ENCODE data around the gene GALNTL6. TPM values are rescaled to one million over a fixed set of nuclear protein-coding genes. Genes with fewer than 3 reads are reported as not detected.

GALNTL6 gene
- polyA plus RNA-seq, 6 donors from 2014 or later = 0.09 to 1.5 (median 0.52) TPM

DNA sequence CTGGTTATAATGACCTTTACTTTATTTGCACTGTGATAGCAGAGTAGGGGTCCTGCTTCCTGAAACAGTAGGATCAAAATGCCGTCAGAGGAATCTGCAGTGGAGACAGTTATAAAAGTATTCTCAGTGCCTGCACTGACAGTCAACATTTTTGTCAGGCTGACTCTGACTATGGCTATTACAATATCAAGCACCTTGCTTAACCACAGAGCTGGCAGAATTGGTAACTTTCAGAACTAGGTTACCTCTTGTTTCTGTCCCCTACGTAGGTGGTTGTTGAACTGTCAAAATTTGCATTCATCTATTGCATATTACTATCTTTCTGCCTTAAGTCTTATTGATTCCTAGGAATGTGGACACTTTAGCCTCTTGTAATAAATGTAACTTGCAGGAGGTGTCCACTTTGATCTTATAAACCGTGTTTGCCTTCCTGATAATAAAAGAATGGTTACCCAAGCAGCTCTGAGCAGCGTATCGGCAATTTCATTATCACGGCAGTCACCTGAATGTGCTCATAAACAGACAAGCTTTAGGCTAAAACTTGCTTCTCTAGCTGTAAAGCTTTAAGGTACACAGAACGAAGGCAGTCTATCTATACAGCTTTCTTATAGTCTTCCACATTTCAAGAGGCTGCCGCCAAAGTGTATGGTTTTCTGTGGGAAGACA is 1002.4 kb downstream of the GALNTL6 start:
- peaks cover 0 to 2% (median 0%) of the 10 kb centered on the region in 3 donors for H3K27me3 Mint-ChIP-seq
- H3K36me3 Mint-ChIP-seq = no peaks in the 10 kb centered on the region
- ATAC-seq (ENCODE audit: low read depth in 2 of 2) = no peak
- H3K4me1 Mint-ChIP-seq = no peaks in the 10 kb centered on the region
- H3K4me3 Mint-ChIP-seq = no peak overlapping the region
- DNase-seq = no peak
- no peak overlapping the region for H3K27ac Mint-ChIP-seq
- H3K9me3 Mint-ChIP-seq = no peaks in the 10 kb centered on the region

DNA sequence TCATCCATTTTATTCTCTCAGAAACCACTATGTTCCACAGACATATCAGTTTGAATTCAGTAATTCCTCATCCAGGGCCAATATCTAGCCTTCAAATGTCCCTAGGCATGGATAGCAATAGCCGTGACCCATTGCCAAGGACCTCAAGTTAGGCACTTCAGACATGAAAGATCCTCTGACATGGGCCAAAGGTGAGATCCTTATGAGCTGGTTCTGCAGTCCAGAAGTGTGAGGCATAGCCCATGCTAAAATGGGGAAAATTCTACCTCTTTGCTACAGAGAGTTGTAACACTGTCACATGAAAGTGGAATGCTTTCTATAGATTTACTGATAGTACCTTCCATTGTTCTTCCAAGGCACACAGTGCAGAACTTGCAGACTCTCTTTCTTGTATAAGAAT is 1005.7 kb downstream of the GALNTL6 start:
- no peaks in the 10 kb centered on the region for H3K9me3 Mint-ChIP-seq
- H3K4me3 Mint-ChIP-seq = no peak overlapping the region
- peaks cover 11 to 12% (median 12%) of the 10 kb centered on the region in 3 donors for H3K27me3 Mint-ChIP-seq
- DNase-seq (no peak), ATAC-seq (ENCODE audit: low read depth in 2 of 2) (no peak)
- H3K36me3 Mint-ChIP-seq = no peaks in the 10 kb centered on the region
- H3K4me1 Mint-ChIP-seq = no peaks in the 10 kb centered on the region
- no peak overlapping the region for H3K27ac Mint-ChIP-seq

DNA sequence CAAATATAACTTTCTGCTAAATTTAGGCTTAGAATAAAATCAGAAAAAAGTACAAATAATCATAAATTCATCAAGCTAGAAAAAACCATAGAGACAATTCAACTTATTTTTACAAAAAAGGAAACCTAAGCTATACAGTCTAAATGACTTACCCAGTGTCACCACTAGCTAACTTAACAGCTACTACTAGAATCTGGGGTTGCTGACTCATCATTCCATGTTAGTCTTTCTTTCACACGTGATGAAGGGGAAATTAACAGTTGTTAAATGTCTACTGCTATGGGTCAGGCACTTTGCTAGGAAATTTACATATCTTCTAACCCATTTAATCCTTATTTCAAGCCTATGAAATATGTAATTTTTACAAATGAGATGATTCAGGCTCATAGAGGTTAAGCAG is 1006.1 kb downstream of the GALNTL6 start:
- ATAC-seq (ENCODE audit: low read depth in 2 of 2) = no peak
- H3K4me1 Mint-ChIP-seq = no peaks in the 10 kb centered on the region
- H3K27me3 Mint-ChIP-seq = peaks cover 11 to 12% (median 12%) of the 10 kb centered on the region in 3 donors
- DNase-seq = no peak
- H3K9me3 Mint-ChIP-seq = no peaks in the 10 kb centered on the region
- H3K4me3 Mint-ChIP-seq = no peak overlapping the region
- H3K36me3 Mint-ChIP-seq = no peaks in the 10 kb centered on the region
- H3K27ac Mint-ChIP-seq = no peak overlapping the region

DNA sequence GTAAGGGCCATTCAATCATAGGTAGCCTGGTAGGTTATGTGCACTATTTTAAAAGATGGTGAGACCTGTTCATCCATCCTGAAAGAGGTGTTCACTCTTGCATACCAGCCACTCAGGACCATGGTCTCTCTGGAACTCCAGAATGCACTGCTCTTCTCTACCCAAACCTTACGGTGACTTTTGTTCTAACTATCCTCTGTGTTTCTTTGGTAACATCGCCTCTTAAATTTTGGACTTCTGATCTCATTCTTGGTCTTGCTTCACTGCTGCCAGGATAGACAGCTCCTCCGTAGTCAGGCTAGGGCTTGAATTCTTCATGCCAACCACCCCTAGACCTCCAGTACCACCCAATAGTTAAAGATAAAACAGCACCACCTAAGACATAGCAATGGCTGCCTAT is 1009.1 kb downstream of the GALNTL6 start:
- H3K4me3 Mint-ChIP-seq = peak overlapping the region in 1 of 8 donors; percentile 71
- peaks cover 12 to 18% (median 12%) of the 10 kb centered on the region in 3 donors for H3K27me3 Mint-ChIP-seq
- no peaks in the 10 kb centered on the region for H3K4me1 Mint-ChIP-seq
- no peaks in the 10 kb centered on the region for H3K9me3 Mint-ChIP-seq
- H3K27ac Mint-ChIP-seq = no peak overlapping the region
- ATAC-seq (ENCODE audit: low read depth in 2 of 2) = no peak
- no peak for DNase-seq
- no peaks in the 10 kb centered on the region for H3K36me3 Mint-ChIP-seq

DNA sequence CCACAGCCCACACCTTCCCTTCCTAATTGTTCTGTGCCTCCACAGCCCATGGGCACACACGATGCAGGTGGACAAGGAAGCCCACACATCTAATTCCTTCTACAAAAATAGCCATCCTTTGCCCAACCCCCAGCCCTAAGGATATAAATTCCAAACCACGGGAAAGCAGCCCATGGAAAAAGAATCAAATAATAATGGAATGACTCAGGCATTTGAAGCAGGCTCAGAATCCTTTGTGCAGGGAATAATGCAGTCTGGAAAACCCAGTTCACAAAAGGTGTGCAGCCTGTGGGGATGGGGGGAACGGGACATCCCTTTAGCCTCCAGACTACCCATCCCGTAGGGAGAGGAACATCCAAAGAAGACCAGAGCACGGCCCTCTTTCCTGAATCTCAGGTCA is 1013.1 kb downstream of the GALNTL6 start:
- peaks cover 7 to 22% (median 21%) of the 10 kb centered on the region in 3 donors for H3K27me3 Mint-ChIP-seq
- no peak for DNase-seq
- H3K4me3 Mint-ChIP-seq = no peak overlapping the region
- H3K4me1 Mint-ChIP-seq = no peaks in the 10 kb centered on the region
- no peaks in the 10 kb centered on the region for H3K36me3 Mint-ChIP-seq
- H3K9me3 Mint-ChIP-seq = no peaks in the 10 kb centered on the region
- no peak overlapping the region for H3K27ac Mint-ChIP-seq
- no peak for ATAC-seq (ENCODE audit: low read depth in 2 of 2)

DNA sequence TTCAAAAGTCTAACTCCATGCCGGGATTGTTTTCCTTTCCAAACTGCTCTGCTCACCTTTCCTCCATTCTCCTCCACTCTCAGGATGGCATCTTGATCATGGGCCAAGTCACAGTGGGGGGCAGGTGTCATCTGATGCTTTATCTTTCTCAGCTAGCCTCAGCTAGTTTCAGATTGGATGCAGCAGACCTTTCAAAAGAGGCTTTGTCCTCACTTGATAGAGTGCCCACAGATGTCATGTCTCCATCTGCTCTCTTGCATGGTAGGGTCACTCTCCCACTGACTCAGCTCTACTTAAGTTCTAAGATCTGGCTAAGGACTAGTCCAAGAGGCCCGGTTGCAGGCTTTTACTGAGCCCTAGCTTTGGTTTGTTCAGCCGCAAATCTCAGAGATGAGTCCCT is 1013.7 kb downstream of the GALNTL6 start:
- H3K4me1 Mint-ChIP-seq = no peaks in the 10 kb centered on the region
- no peaks in the 10 kb centered on the region for H3K9me3 Mint-ChIP-seq
- no peak overlapping the region for H3K27ac Mint-ChIP-seq
- H3K27me3 Mint-ChIP-seq = peaks cover 7 to 22% (median 21%) of the 10 kb centered on the region in 3 donors
- no peaks in the 10 kb centered on the region for H3K36me3 Mint-ChIP-seq
- no peak overlapping the region for H3K4me3 Mint-ChIP-seq
- ATAC-seq (ENCODE audit: low read depth in 2 of 2) (no peak), DNase-seq (no peak)

DNA sequence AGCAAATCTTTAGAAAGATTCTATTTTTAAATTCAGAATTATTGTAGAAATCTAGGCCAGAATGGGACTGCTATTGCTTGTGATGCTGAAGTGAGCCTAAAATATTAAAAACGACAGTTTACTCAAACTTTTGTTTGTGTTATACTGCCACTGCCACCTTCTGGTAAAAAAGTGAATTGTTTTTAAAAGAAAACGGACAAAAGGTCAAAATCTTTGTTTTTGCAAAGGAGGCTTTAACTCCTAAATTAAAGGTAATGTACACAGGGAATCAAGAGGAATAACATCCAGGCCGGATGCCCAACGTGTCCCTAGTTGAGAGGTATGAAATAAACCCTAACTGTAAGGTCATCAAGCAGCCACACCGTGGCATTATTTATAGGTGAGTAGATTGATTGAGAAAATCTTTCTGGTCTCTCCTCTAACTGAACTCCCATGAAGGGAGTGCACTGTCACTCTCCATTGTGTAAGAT is 1017.1 kb downstream of the GALNTL6 start:
- Mint-ChIP-seq H3K36me3 (no peaks in the 10 kb centered on the region), H3K4me1 (no peaks in the 10 kb centered on the region), H3K27me3 (peaks cover 0 to 11% (median 9%) of the 10 kb centered on the region in 3 donors), H3K27ac (peak overlapping the region in 1 of 6 donors; percentile 87), H3K9me3 (no peaks in the 10 kb centered on the region), H3K4me3 (no peak overlapping the region)
- ATAC-seq (ENCODE audit: low read depth in 2 of 2) = no peak
- no peak for DNase-seq

DNA sequence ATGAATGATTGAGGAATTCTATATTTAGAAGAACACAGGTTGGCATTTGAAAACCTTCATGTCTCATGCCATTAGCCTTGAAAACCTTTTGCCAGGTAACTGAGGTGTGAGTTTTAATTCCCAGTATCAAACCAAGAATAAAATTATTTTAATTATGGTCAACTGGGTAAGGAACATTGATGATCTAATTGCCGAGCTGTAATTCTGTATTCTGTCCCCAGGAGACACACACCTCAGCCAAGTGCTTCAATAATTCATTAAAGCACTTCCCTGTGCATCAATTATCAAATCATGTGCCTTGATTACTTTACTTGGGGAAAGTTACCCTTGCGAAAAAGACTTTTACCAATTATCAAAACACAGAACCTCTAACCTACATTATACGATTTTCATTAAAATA is 1023.5 kb downstream of the GALNTL6 start:
- H3K9me3 Mint-ChIP-seq = no peaks in the 10 kb centered on the region
- H3K4me3 Mint-ChIP-seq = no peak overlapping the region

DNA sequence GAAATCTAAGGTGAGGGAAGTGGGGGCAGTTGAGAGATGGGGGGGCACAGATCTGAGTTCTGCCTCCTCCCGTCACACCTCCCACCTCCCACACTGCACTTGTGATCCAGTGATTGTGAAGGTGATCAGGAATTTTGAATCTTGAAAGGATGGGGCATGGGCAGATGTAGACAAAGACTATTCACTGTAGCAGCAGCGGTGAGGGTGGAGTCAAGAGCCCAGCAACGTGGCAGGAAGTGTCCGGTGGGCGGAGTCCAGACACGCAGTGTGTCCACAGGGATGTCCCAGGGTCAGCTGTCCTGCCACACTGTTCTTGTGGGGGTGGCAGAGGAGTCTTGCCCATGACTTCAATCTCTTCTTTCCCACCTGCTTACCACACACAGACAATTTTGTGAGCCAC is 1024.9 kb downstream of the GALNTL6 start:
- no peaks in the 10 kb centered on the region for H3K4me1 Mint-ChIP-seq
- no peaks in the 10 kb centered on the region for H3K9me3 Mint-ChIP-seq
- DNase-seq = no peak
- peaks cover 0 to 6% (median 0%) of the 10 kb centered on the region in 3 donors for H3K27me3 Mint-ChIP-seq
- no peaks in the 10 kb centered on the region for H3K36me3 Mint-ChIP-seq
- no peak overlapping the region for H3K4me3 Mint-ChIP-seq
- no peak overlapping the region for H3K27ac Mint-ChIP-seq
- no peak for ATAC-seq (ENCODE audit: low read depth in 2 of 2)

More for the DNA sequence above, 1023.5 kb downstream of the GALNTL6 start:
- Mint-ChIP-seq H3K27me3 (peaks cover 0 to 6% (median 0%) of the 10 kb centered on the region in 3 donors), H3K36me3 (no peaks in the 10 kb centered on the region), H3K4me1 (no peaks in the 10 kb centered on the region), H3K27ac (no peak overlapping the region)
- ATAC-seq (ENCODE audit: low read depth in 2 of 2) = no peak
- no peak for DNase-seq

DNA sequence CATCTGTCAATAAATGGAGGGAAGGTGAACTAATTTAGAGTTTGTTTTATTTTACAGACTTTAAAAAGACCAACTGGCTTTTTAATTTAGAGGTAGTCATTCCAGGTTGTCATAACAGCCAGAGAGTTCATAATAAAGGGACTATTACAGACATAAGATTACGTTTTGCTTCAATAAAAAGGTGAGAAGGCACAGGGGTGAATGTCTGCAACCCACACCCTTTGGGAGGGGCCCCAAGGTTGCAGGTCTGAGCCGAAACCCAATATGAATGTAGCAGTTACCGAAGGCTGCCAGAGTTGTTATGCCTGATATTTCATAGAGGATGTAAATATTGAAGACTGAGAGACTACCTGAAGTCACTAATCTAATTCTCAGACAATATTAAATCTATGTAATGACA is 1025.7 kb downstream of the GALNTL6 start:
- H3K36me3 Mint-ChIP-seq = no peaks in the 10 kb centered on the region
- no peaks in the 10 kb centered on the region for H3K4me1 Mint-ChIP-seq

DNA sequence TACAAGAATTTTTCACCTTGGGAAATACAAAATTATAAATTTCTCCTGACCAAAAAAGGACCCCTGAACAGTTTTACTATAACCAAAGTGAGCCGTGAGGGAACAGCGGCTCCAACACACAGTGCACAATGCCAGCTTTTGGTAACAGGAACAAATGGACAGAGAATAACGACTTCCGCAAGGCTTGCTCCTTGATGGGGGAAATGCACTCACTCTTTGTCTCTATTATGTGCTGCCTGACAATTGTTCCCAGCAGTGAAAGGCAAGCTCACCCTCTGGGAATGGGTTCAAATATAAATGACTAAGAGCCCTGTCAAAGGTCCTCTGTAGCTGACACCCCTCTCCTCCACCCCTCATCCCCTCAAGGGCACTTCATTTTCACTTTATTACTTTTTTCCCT is 1029.6 kb downstream of the GALNTL6 start:
- DNase-seq = no peak
- Mint-ChIP-seq H3K4me3 (no peak overlapping the region), H3K4me1 (no peaks in the 10 kb centered on the region), H3K36me3 (no peaks in the 10 kb centered on the region), H3K27ac (no peak overlapping the region), H3K9me3 (no peaks in the 10 kb centered on the region), H3K27me3 (no peaks in the 10 kb centered on the region)
- no peak for ATAC-seq (ENCODE audit: low read depth in 2 of 2)

More for the DNA sequence above, 1025.7 kb downstream of the GALNTL6 start:
- H3K4me3 Mint-ChIP-seq = no peak overlapping the region
- no peaks in the 10 kb centered on the region for H3K9me3 Mint-ChIP-seq
- no peak for DNase-seq
- no peak for ATAC-seq (ENCODE audit: low read depth in 2 of 2)
- H3K27me3 Mint-ChIP-seq = peaks cover 0 to 6% (median 0%) of the 10 kb centered on the region in 3 donors
- H3K27ac Mint-ChIP-seq = no peak overlapping the region

DNA sequence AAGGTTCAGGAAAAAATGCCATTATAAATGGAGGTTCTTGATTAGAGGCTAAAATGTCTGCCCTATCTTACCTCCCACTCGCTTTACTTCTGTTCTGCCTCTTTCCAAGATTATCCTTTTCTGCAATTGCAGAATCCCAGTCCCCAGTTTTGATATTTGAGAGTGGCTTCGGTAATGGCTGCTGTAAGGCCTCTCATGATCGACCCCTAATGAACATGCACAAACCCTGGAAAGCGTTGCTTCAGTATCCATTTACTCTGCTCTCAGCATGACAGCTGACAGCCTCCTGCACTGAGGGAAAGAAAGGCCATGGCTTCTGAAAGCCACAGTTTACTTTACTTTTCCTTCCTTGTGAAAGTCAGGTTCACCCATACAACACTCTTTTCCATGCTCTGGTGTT is 1030.0 kb downstream of the GALNTL6 start:
- Mint-ChIP-seq H3K27ac (no peak overlapping the region), H3K27me3 (no peaks in the 10 kb centered on the region), H3K9me3 (no peaks in the 10 kb centered on the region), H3K36me3 (no peaks in the 10 kb centered on the region), H3K4me1 (no peaks in the 10 kb centered on the region), H3K4me3 (no peak overlapping the region)
- DNase-seq (no peak), ATAC-seq (ENCODE audit: low read depth in 2 of 2) (no peak)

DNA sequence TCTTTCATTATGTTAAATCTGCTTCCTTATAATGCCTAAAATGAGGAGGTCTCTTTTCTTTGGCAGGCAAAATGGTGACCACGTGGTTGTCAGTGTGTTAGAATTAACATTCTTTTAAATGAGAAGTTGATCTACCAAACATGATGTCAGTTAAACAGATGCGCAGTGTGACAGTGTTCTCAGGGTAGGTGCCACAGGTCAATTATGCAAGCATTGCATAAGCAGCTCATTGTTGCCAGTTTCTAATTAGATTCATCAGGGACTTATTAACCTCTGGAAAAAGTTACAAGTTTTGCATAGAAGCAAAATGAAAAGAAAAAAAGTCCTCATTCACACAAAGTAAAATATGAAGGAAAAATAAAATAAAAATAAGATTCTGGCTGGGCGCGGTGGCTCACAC is 1031.4 kb downstream of the GALNTL6 start:
- Mint-ChIP-seq H3K36me3 (no peaks in the 10 kb centered on the region), H3K9me3 (no peaks in the 10 kb centered on the region), H3K27ac (no peak overlapping the region), H3K4me1 (no peaks in the 10 kb centered on the region), H3K27me3 (no peaks in the 10 kb centered on the region), H3K4me3 (no peak overlapping the region)
- ATAC-seq (ENCODE audit: low read depth in 2 of 2) (no peak), DNase-seq (no peak)

DNA sequence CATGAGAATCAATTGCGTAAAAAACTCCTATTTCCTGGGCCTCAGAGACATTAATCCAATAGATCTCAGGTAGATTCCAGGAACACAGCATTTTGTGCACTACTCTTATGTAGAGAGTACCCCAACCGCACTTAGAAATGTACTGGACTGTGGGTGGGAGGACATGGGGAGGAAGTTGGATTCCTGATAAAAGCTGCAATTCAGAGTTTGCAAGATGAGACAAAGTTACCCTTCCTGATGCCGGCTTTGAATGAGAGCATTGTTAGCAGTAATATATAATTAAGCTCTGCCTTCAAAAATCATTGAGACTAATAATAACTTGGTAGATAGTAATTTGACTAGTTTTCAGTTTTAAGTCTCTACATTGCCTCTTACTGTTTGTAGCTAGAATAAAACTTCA is 1032.1 kb downstream of the GALNTL6 start:
- no peaks in the 10 kb centered on the region for H3K36me3 Mint-ChIP-seq
- no peaks in the 10 kb centered on the region for H3K4me1 Mint-ChIP-seq
- no peak overlapping the region for H3K4me3 Mint-ChIP-seq
- no peak overlapping the region for H3K27ac Mint-ChIP-seq
- no peaks in the 10 kb centered on the region for H3K27me3 Mint-ChIP-seq
- no peak for DNase-seq
- ATAC-seq (ENCODE audit: low read depth in 2 of 2) = no peak
- no peaks in the 10 kb centered on the region for H3K9me3 Mint-ChIP-seq

Data from naive B cell (primary cell).